ENCODE data around the gene UBE2B.
"Not testable (repeated sequence)": the region's sequence is repeated elsewhere in the genome, so short reads cannot be mapped to it uniquely, and the experiment has no call there.

Gene UBE2B

GRCh38 chr5:134370871-134371833 lies at the start of gene UBE2B:
UBE2B (plus strand) TSS chr5:134371569; CDS start chr5:134371596, 27 bp downstream.
- peak within 1 kb of the TSS; percentile 98 for H3K27ac ChIP-seq (ENCODE audit: low read depth, low read length)
- H3K36me3 ChIP-seq (ENCODE audit: control insufficient read depth, insufficient read depth, low read length), result no peaks in the 10 kb centered on the region
- peak within 1 kb of the TSS; percentile 100 for H3K9ac ChIP-seq (ENCODE audit: low read length)
- H3K4me1 ChIP-seq (ENCODE audit: control insufficient read depth, insufficient read depth, low read length), result peaks cover 6% of the 10 kb centered on the region
- H3K4me3 ChIP-seq (ENCODE audit: low read length), result peak within 1 kb of the TSS; percentile 99
- no peaks in the 10 kb centered on the region for H3K27me3 ChIP-seq (ENCODE audit: control insufficient read depth, insufficient read depth, low read length)

- no peaks in the 10 kb centered on the region for H3K27me3 ChIP-seq (ENCODE audit: control insufficient read depth, insufficient read depth, low read length)
- H3K4me1 ChIP-seq (ENCODE audit: control insufficient read depth, insufficient read depth, low read length), result no peaks in the 10 kb centered on the region
These were observed 44.0 kb upstream of the UBE2B start for GRCh38 chr5:134327327-134327726.

GRCh38 chr5:134328619-134329018 lies 42.8 kb upstream of the UBE2B start:
- Histone ChIP-seq H3K4me1 (ENCODE audit: control insufficient read depth, insufficient read depth, low read length) (no peaks in the 10 kb centered on the region), H3K4me3 (ENCODE audit: low read length) (no peak overlapping the region), H3K27ac (ENCODE audit: low read depth, low read length) (no peak overlapping the region), H3K36me3 (ENCODE audit: control insufficient read depth, insufficient read depth, low read length) (no peaks in the 10 kb centered on the region), H3K9ac (ENCODE audit: low read length) (no peak overlapping the region), H3K27me3 (ENCODE audit: control insufficient read depth, insufficient read depth, low read length) (no peaks in the 10 kb centered on the region)

More at GRCh38 chr5:134327327-134327726, 44.0 kb upstream of the UBE2B start:
- Histone ChIP-seq H3K9ac (ENCODE audit: low read length) (no peak overlapping the region), H3K36me3 (ENCODE audit: control insufficient read depth, insufficient read depth, low read length) (no peaks in the 10 kb centered on the region), H3K27ac (ENCODE audit: low read depth, low read length) (no peak overlapping the region), H3K4me3 (ENCODE audit: low read length) (no peak overlapping the region)

- H3K4me3 ChIP-seq (ENCODE audit: low read length); H3K9ac ChIP-seq (ENCODE audit: low read length); H3K36me3 ChIP-seq (ENCODE audit: control insufficient read depth, insufficient read depth, low read length); H3K27me3 ChIP-seq (ENCODE audit: control insufficient read depth, insufficient read depth, low read length); H3K27ac ChIP-seq (ENCODE audit: low read depth, low read length); H3K4me1 ChIP-seq (ENCODE audit: control insufficient read depth, insufficient read depth, low read length): not testable (repeated sequence)
These were observed 34.5 kb upstream of the UBE2B start for GRCh38 chr5:134336833-134337232.

DNA sequence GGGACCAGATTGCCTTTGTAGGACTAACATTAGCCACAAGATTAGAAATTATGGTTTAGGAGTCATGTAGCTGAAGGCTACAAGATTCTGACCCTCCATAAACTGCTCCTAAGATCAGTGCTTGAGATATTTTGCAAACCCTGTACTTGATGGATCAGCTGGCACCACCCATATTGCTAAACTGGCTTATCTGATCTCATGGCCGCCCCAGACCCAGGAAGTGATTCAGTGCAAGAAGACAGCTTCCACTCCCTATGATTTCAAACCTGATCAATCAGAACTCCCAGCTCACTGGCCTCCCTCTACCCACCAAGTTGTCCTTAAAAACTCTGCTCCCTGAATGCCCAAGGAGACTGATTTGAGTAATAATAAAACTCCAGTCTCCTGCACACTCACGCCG lies 27.9 kb upstream of the UBE2B start:
- not testable (repeated sequence) for H3K4me3 ChIP-seq (ENCODE audit: low read length)

DNA sequence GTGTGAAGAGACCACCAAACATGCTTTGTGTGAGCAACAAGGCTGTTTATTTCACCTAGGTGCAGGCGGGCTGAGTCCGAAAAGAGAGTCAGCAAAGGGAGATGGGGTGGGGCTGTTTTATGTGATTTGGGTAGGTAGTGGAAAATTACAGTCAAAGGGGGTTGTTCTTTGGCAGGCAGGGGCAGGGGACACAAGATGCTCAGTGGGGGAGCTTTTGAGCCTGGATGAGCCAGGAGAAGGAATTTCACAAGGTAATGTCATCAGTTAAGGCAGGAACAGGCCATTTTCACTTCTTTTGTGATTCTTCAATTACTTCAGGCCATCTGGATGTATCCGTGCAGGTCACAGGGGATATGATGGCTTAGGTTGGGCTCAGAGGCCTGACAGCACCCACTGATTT lies 25.9 kb upstream of the UBE2B start:
- not testable (repeated sequence) for H3K4me3 ChIP-seq (ENCODE audit: low read length); H3K27me3 ChIP-seq (ENCODE audit: control insufficient read depth, insufficient read depth, low read length); H3K9ac ChIP-seq (ENCODE audit: low read length); H3K27ac ChIP-seq (ENCODE audit: low read depth, low read length); H3K4me1 ChIP-seq (ENCODE audit: control insufficient read depth, insufficient read depth, low read length); H3K36me3 ChIP-seq (ENCODE audit: control insufficient read depth, insufficient read depth, low read length)

More for the DNA sequence above, 27.9 kb upstream of the UBE2B start:
- H3K27ac ChIP-seq (ENCODE audit: low read depth, low read length); H3K36me3 ChIP-seq (ENCODE audit: control insufficient read depth, insufficient read depth, low read length); H3K9ac ChIP-seq (ENCODE audit: low read length); H3K27me3 ChIP-seq (ENCODE audit: control insufficient read depth, insufficient read depth, low read length); H3K4me1 ChIP-seq (ENCODE audit: control insufficient read depth, insufficient read depth, low read length): not testable (repeated sequence)

DNA sequence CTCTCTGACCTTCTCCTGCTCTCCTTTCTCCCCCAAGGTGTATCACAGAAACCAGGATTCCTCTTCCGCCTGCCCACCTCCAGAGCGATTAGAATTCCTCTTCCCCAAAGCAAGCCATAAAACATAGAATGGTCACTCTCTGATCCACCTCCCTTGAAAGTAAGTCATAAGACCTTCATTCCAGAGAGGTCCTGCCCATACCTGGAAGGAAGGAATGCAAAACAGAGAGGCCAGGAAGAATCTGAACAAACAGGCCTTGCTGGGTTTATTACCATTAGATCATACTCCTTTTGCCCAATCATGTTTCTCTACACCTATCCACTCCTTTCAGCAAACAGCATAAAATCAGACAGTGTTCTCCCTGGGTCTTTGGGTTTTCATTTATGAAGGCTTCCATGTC lies 25.4 kb upstream of the UBE2B start:
- Histone ChIP-seq H3K9ac (ENCODE audit: low read length) (no peak overlapping the region), H3K27me3 (ENCODE audit: control insufficient read depth, insufficient read depth, low read length) (no peaks in the 10 kb centered on the region), H3K36me3 (ENCODE audit: control insufficient read depth, insufficient read depth, low read length) (no peaks in the 10 kb centered on the region), H3K27ac (ENCODE audit: low read depth, low read length) (no peak overlapping the region), H3K4me1 (ENCODE audit: control insufficient read depth, insufficient read depth, low read length) (no peaks in the 10 kb centered on the region), H3K4me3 (ENCODE audit: low read length) (no peak overlapping the region)

DNA sequence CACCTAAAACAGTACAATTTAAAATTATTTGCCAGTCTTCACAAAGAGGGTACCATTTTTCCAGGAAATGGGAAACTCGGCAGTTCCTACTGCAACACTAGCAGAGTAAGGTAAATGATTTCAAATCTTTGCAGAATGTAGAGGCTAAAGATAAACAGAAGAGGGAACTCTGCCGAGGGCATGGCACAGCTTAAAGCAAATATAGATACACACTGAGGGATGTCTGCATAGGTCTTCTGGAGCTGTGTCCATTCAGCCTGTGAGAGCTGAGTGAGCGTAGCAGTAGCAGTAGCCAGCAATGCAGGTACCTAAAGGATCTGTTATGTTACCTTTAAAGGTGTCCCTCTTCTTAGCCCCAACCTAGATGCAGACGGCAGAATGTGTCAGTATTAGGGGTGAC lies 21.9 kb upstream of the UBE2B start:
- Histone ChIP-seq H3K4me3 (ENCODE audit: low read length) (no peak overlapping the region), H3K9ac (ENCODE audit: low read length) (no peak overlapping the region), H3K27ac (ENCODE audit: low read depth, low read length) (no peak overlapping the region), H3K27me3 (ENCODE audit: control insufficient read depth, insufficient read depth, low read length) (no peaks in the 10 kb centered on the region), H3K4me1 (ENCODE audit: control insufficient read depth, insufficient read depth, low read length) (no peaks in the 10 kb centered on the region), H3K36me3 (ENCODE audit: control insufficient read depth, insufficient read depth, low read length) (no peaks in the 10 kb centered on the region)

- H3K27ac ChIP-seq (ENCODE audit: low read depth, low read length), result no peak overlapping the region
- H3K36me3 ChIP-seq (ENCODE audit: control insufficient read depth, insufficient read depth, low read length), result no peaks in the 10 kb centered on the region
- no peaks in the 10 kb centered on the region for H3K4me1 ChIP-seq (ENCODE audit: control insufficient read depth, insufficient read depth, low read length)
- no peak overlapping the region for H3K4me3 ChIP-seq (ENCODE audit: low read length)
- H3K9ac ChIP-seq (ENCODE audit: low read length), result no peak overlapping the region
- no peaks in the 10 kb centered on the region for H3K27me3 ChIP-seq (ENCODE audit: control insufficient read depth, insufficient read depth, low read length)
These were observed 15.7 kb upstream of the UBE2B start for GRCh38 chr5:134355681-134356080.

GRCh38 chr5:134365604-134366003 lies 5.8 kb upstream of the UBE2B start:
- Histone ChIP-seq H3K27me3 (ENCODE audit: control insufficient read depth, insufficient read depth, low read length) (no peaks in the 10 kb centered on the region), H3K4me1 (ENCODE audit: control insufficient read depth, insufficient read depth, low read length) (peaks cover 7% of the 10 kb centered on the region), H3K9ac (ENCODE audit: low read length) (no peak overlapping the region), H3K27ac (ENCODE audit: low read depth, low read length) (no peak overlapping the region), H3K36me3 (ENCODE audit: control insufficient read depth, insufficient read depth, low read length) (no peaks in the 10 kb centered on the region), H3K4me3 (ENCODE audit: low read length) (no peak overlapping the region)

DNA sequence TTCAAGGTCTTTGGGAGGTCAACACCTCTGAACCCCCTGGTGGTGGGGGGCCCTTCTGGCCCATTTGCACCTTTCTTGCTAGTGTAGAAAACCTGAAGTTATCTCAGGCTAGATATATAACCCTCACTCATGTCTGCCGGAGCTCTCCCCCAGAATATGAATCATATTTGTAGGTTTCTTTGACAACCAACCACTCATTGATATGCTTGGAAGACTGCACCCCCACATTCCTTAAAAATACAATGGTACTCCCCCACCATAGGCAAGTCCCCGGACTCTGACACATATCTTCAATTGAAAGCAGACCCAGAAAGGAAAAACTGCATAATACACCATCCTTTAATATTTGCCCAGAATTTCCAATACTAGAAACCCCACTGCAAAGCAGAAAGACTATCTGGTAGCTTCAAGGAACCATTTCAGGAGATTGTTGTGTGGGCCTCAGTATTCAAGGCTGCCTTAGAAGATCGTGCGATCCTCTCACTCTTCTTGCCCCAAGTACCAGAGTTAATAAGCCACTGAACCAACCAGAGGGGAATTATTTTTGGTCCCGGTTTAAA lies 978 bp upstream of the UBE2B start:
- Histone ChIP-seq H3K4me3 (ENCODE audit: low read length) (peak overlapping the region; percentile 67), H3K4me1 (ENCODE audit: control insufficient read depth, insufficient read depth, low read length) (peaks cover 7% of the 10 kb centered on the region), H3K36me3 (ENCODE audit: control insufficient read depth, insufficient read depth, low read length) (no peaks in the 10 kb centered on the region), H3K27ac (ENCODE audit: low read depth, low read length) (peak overlapping the region; percentile 91), H3K27me3 (ENCODE audit: control insufficient read depth, insufficient read depth, low read length) (no peaks in the 10 kb centered on the region), H3K9ac (ENCODE audit: low read length) (peak overlapping the region; percentile 58)

GRCh38 chr5:134371834-134372340 lies 518 bp downstream of the UBE2B start:
- H3K9ac ChIP-seq (ENCODE audit: low read length), result peak overlapping the region; percentile 100
- H3K27me3 ChIP-seq (ENCODE audit: control insufficient read depth, insufficient read depth, low read length), result no peaks in the 10 kb centered on the region
- H3K4me1 ChIP-seq (ENCODE audit: control insufficient read depth, insufficient read depth, low read length), result peaks cover 4% of the 10 kb centered on the region
- H3K27ac ChIP-seq (ENCODE audit: low read depth, low read length), result peak overlapping the region; percentile 98
- H3K36me3 ChIP-seq (ENCODE audit: control insufficient read depth, insufficient read depth, low read length), result no peaks in the 10 kb centered on the region
- H3K4me3 ChIP-seq (ENCODE audit: low read length), result peak overlapping the region; percentile 99
